Neural cell (in vitro differentiated cells): ENCODE data around the gene ADGRG7. TPM values are rescaled to one million over a fixed set of nuclear protein-coding genes. Genes with fewer than 3 reads are reported as not detected.

Experiments
- H2AFZ ChIP-seq: fragments of 200-600, 300-800 bp; sonication (generic), shearing (Covaris generic); 2 replicates; pipeline ENCODE4 v1.6.0; 2014; ENCODE audit warnings: low read depth, mild to moderate bottlenecking, antibody characterized with exemption, low read length, moderate library complexity
- H3F3A ChIP-seq: fragments of 200-600 bp; shearing (Covaris generic); 2 replicates; pipeline ENCODE4 v1.6.1; 2016; ENCODE audit warnings: mild to moderate bottlenecking, moderate library complexity, mixed read lengths, antibody characterized with exemption, low read length; ENCODE audit not compliant: insufficient read depth, poor library complexity, severe bottlenecking
- H3K27ac ChIP-seq: fragments of 200-600, 300-800 bp; sonication (generic), shearing (Covaris generic); 2 replicates; pipeline ENCODE4 v1.5.1; 2014; ENCODE audit warnings: mild to moderate bottlenecking, low read length, moderate library complexity
- H3K27me3 ChIP-seq: fragments of 300-800, 200-600 bp; sonication (generic), shearing (Covaris generic); 2 replicates; pipeline ENCODE4 v1.6.0; 2014; ENCODE audit warnings: mild to moderate bottlenecking, low read depth, low read length, moderate library complexity; ENCODE audit not compliant: insufficient read depth
- H3K36me3 ChIP-seq: fragments of 300-800, 200-600 bp; sonication (generic), shearing (Covaris generic); 2 replicates; pipeline ENCODE4 v1.5.1; 2014; ENCODE audit warnings: mild to moderate bottlenecking, antibody characterized with exemption, low read length, moderate library complexity; ENCODE audit not compliant: insufficient read depth
- H3K4me2 ChIP-seq: fragments of 300-800, 200-600 bp; sonication (generic), shearing (Covaris generic); 2 replicates; pipeline ENCODE4 v1.6.0; 2014; ENCODE audit warnings: mild to moderate bottlenecking, low read length
- H3K4me3 ChIP-seq: fragments of 300-800, 200-600 bp; sonication (generic), shearing (Covaris generic); 2 replicates; pipeline ENCODE4 v1.5.1; 2014; ENCODE audit warnings: mild to moderate bottlenecking, low read length, moderate library complexity
- H3K79me2 ChIP-seq: fragments of 200-600 bp; shearing (Covaris generic); replicated peaks from 2 replicates; pipeline ENCODE4 v1.6.0; 2014; ENCODE audit warnings: mild to moderate bottlenecking, low read length, moderate library complexity; ENCODE audit not compliant: insufficient read depth
- H3K9ac ChIP-seq: fragments of 300-800, 200-600 bp; sonication (generic), shearing (Covaris generic); 2 replicates; pipeline ENCODE4 v1.6.1; 2016; ENCODE audit warnings: mild to moderate bottlenecking, low read length, mixed read lengths
- H3K9me2 ChIP-seq: fragments of 200-600 bp; shearing (Covaris generic); 2 replicates; pipeline ENCODE4 v1.6.1; 2016; ENCODE audit warnings: mild to moderate bottlenecking, low read length, mixed read lengths; ENCODE audit not compliant: insufficient read depth
- H3K9me3 ChIP-seq: fragments of 200-600, 300-800 bp; sonication (generic), shearing (Covaris generic); 2 replicates; pipeline ENCODE4 v1.6.1; 2016; ENCODE audit warnings: mild to moderate bottlenecking, mixed run types, low read length, moderate library complexity, mixed read lengths
- H4K20me1 ChIP-seq: fragments of 200-600 bp; shearing (Covaris generic); 2 replicates; pipeline ENCODE4 v1.6.1; 2016; ENCODE audit warnings: mild to moderate bottlenecking, mixed run types; ENCODE audit not compliant: insufficient read depth
- CTCF ChIP-seq: fragments of 450-650 bp; IDR thresholded peaks from 2 replicates; pipeline ENCODE4 v1.5.1; 2014; ENCODE audit warnings: antibody characterized with exemption, mild to moderate bottlenecking, moderate library complexity; ENCODE audit not compliant: poor library complexity, severe bottlenecking
- EP300 ChIP-seq: fragments of 450-650 bp; conservative IDR thresholded peaks from 2 replicates; pipeline ENCODE4 v1.6.1; 2014; ENCODE audit warnings: antibody characterized with exemption, mild to moderate bottlenecking, moderate library complexity; ENCODE audit not compliant: poor library complexity, severe bottlenecking
- EZH2 ChIP-seq: fragments of 200-600, 300-800 bp; shearing (Covaris generic), sonication (generic); IDR thresholded peaks from 2 replicates; pipeline ENCODE4 v1.6.1; 2014; ENCODE audit warnings: antibody characterized with exemption, low read length, borderline replicate concordance, mild to moderate bottlenecking; ENCODE audit not compliant: insufficient read depth, poor library complexity, severe bottlenecking
- MXI1 ChIP-seq: fragments of 450-650 bp; conservative IDR thresholded peaks from 2 replicates; pipeline ENCODE4 v1.6.1; 2014; ENCODE audit warnings: antibody characterized with exemption, mild to moderate bottlenecking; ENCODE audit not compliant: poor library complexity, severe bottlenecking
- POLR2AphosphoS5 ChIP-seq: IDR thresholded peaks from 2 replicates; pipeline ENCODE4 v1.6.1; 2012
- RAD21 ChIP-seq: fragments of 450-650 bp; conservative IDR thresholded peaks from 2 replicates; pipeline ENCODE4 v1.6.1; 2014; ENCODE audit warnings: antibody characterized with exemption, mild to moderate bottlenecking, moderate library complexity
- REST ChIP-seq: IDR thresholded peaks from 2 replicates; pipeline ENCODE4 v1.6.1; 2012; ENCODE audit warnings: borderline replicate concordance
- SMC3 ChIP-seq: fragments of 450-650 bp; conservative IDR thresholded peaks from 2 replicates; pipeline ENCODE4 v1.6.1; 2014; ENCODE audit warnings: antibody characterized with exemption, mild to moderate bottlenecking, moderate library complexity; ENCODE audit not compliant: poor library complexity
- TAF1 ChIP-seq: IDR thresholded peaks from 2 replicates; pipeline ENCODE4 v1.6.1; 2012; ENCODE audit warnings: low read depth
- polyA minus RNA-seq: library from RNA; depleted of rRNA, polyadenylated mRNA; stranded (reverse); fragments of >200 nt; gene quantifications from 2 replicates; pipeline ENCODE4 v1.2.3, GENCODE V29; 2014
- polyA plus RNA-seq: library from polyadenylated mRNA; depleted of rRNA; stranded (reverse); fragments of >200 nt; gene quantifications from 2 replicates; pipeline ENCODE4 v1.2.3, GENCODE V29; 2014

ADGRG7 gene
- not detected in 2 replicates for polyA plus RNA-seq
- polyA minus RNA-seq, result not detected in 2 replicates

GRCh38 chr3:100609305-100609704, at the start of gene ADGRG7:
Gene ADGRG7 (plus strand): TSS chr3:100609601. CDS start chr3:100609857, 256 bp downstream.
- no peaks in the 10 kb centered on the region for H3K27me3 ChIP-seq
- TF ChIP-seq EP300 (no peak), CTCF (no peak), MXI1 (no peak), POLR2AphosphoS5 (no peak), SMC3 (no peak), RAD21 (no peak), EZH2 (no peak), TAF1 (no peak), REST (no peak)

GRCh38 chr3:100560426-100560825, 49.0 kb upstream of the ADGRG7 start:
- TF ChIP-seq RAD21 (no peak), EP300 (no peak), MXI1 (no peak), REST (no peak), TAF1 (no peak), POLR2AphosphoS5 (no peak), SMC3 (no peak), EZH2 (no peak), CTCF (no peak)
- H3K4me2 ChIP-seq, result no peak overlapping the region
- no peaks in the 10 kb centered on the region for H3K36me3 ChIP-seq
- no peak overlapping the region for H3K4me3 ChIP-seq
- H3K27ac ChIP-seq, result no peak overlapping the region
- H3K79me2 ChIP-seq, result no peaks in the 10 kb centered on the region
- H3K9me3 ChIP-seq, result no peaks in the 10 kb centered on the region
- no peaks in the 10 kb centered on the region for H4K20me1 ChIP-seq
- H3K9ac ChIP-seq, result no peak overlapping the region
- no peak overlapping the region for H2AFZ ChIP-seq
- H3K27me3 ChIP-seq, result no peaks in the 10 kb centered on the region
- H3K9me2 ChIP-seq, result no peaks in the 10 kb centered on the region
- H3F3A ChIP-seq, result no peaks in the 10 kb centered on the region

More at GRCh38 chr3:100609305-100609704, at the start of gene ADGRG7:
- H3K36me3 ChIP-seq, result no peaks in the 10 kb centered on the region
- H3K9me2 ChIP-seq, result no peaks in the 10 kb centered on the region
- no peaks in the 10 kb centered on the region for H3F3A ChIP-seq
- H4K20me1 ChIP-seq, result no peaks in the 10 kb centered on the region
- H3K4me3 ChIP-seq, result no peak within 1 kb of the TSS
- no peak within 1 kb of the TSS for H3K4me2 ChIP-seq
- H2AFZ ChIP-seq, result no peak within 1 kb of the TSS
- no peak within 1 kb of the TSS for H3K27ac ChIP-seq
- no peak within 1 kb of the TSS for H3K9ac ChIP-seq
- no peaks in the 10 kb centered on the region for H3K79me2 ChIP-seq
- no peaks in the 10 kb centered on the region for H3K9me3 ChIP-seq
